Peyer's patch (tissue), 4 donors: ENCODE results near the gene TINCR. TPM values are rescaled to one million over a fixed set of nuclear protein-coding genes. Genes with fewer than 3 reads are reported as not detected.

Experiments
- DNase-seq, 3 donors: peaks; one replicate each; pipeline ENCODE4 v3.0.0-alpha.2; 2017 to 2019
- H3K27ac ChIP-seq, 4 donors: fragments of 200-600 bp; sonication (generic); one replicate each; pipeline ENCODE4 v1.5.1; 2016 to 2019
- H3K27me3 ChIP-seq, 2 donors: fragments of 200-600 bp; sonication (generic); one replicate each; pipeline ENCODE4 v1.5.1; 2019
- H3K36me3 ChIP-seq, 3 donors: fragments of 200-600 bp; sonication (generic); one replicate each; pipeline ENCODE4 v1.5.1; 2016 to 2019
- H3K4me1 ChIP-seq, 4 donors: fragments of 200-600 bp; sonication (generic); one replicate each; pipeline ENCODE4 v1.5.1; 2016 to 2019
- H3K4me3 ChIP-seq, 4 donors: fragments of 200-600 bp; sonication (generic); 1 replicate in 3 of 4; 2 replicates in 1 of 4; pipeline ENCODE4 v1.5.1; 2016 to 2019; ENCODE audit warnings: mild to moderate bottlenecking in 1 of 4
- H3K9me3 ChIP-seq, 4 donors: fragments of 200-600 bp; sonication (generic); one replicate each; pipeline ENCODE4 v1.5.1; 2016 to 2019; ENCODE audit warnings: mild to moderate bottlenecking in 1 of 4
- POLR2A ChIP-seq, 2 donors: fragments of 450-650 bp; IDR thresholded peaks; one replicate each; pipeline ENCODE4 v1.5.1; 2017; ENCODE audit warnings: antibody characterized with exemption in 2 of 2, mild to moderate bottlenecking in 2 of 2, moderate library complexity in 2 of 2
- total RNA-seq, 4 donors: library from RNA; depleted of rRNA; stranded (reverse); fragments of >200 nt; gene quantifications; one replicate each; pipeline ENCODE4 v1.1.0, GENCODE V29; 2016
- TF ChIP-seq, protein P1 (sequence below), 6 experiments: fragments of 450-650 bp in 4 of 6; fragments of 200-600 bp in 2 of 6; sonication (generic) in 1 of 6; IDR thresholded peaks; one replicate each; pipeline ENCODE4 v1.5.1; 2017 to 2019; ENCODE audit warnings: antibody characterized with exemption in 6 of 6, mild to moderate bottlenecking in 3 of 6, moderate library complexity in 1 of 6

TINCR gene
- total RNA-seq, 4 donors from 2014 or later: 0.67 to 2.6 (median 1.2) TPM; not detected in 1

DNA sequence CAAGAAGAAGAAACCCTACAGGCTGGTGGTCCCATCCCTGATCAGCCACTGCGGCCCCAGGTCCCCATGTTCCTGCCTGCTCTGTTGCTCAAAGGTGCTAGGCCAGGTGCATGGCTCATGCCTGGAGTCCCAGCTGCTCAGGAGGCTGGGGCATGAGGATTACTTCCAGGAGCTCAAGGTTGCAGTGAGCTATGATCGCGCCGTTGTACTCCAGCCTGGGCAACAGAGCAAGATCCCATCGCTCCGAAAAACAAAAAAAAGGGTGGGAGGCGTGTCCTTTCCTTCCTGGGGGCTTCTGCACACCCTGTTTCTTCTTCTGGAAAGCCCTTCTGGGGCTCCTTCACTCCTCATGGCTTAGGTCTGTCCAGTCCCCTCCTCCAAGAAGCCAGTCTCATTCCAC lies 11.9 kb upstream of the TINCR start:
- TF ChIP-seq POLR2A (IDR thresholded peaks at IDR 0.05): no peak
- TF ChIP-seq, protein P1, sequence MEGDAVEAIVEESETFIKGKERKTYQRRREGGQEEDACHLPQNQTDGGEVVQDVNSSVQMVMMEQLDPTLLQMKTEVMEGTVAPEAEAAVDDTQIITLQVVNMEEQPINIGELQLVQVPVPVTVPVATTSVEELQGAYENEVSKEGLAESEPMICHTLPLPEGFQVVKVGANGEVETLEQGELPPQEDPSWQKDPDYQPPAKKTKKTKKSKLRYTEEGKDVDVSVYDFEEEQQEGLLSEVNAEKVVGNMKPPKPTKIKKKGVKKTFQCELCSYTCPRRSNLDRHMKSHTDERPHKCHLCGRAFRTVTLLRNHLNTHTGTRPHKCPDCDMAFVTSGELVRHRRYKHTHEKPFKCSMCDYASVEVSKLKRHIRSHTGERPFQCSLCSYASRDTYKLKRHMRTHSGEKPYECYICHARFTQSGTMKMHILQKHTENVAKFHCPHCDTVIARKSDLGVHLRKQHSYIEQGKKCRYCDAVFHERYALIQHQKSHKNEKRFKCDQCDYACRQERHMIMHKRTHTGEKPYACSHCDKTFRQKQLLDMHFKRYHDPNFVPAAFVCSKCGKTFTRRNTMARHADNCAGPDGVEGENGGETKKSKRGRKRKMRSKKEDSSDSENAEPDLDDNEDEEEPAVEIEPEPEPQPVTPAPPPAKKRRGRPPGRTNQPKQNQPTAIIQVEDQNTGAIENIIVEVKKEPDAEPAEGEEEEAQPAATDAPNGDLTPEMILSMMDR (IDR thresholded peaks at IDR 0.05): no peak
- Histone ChIP-seq H3K27ac (no peak overlapping the region), H3K27me3 (no peaks in the 10 kb centered on the region), H3K36me3 (peaks cover 0 to 12% (median 0%) of the 10 kb centered on the region in 3 donors), H3K4me1 (peaks cover 0 to 4% (median 0%) of the 10 kb centered on the region in 4 donors), H3K9me3 (no peaks in the 10 kb centered on the region), H3K4me3 (no peak overlapping the region)
- DNase-seq: no peak

DNA sequence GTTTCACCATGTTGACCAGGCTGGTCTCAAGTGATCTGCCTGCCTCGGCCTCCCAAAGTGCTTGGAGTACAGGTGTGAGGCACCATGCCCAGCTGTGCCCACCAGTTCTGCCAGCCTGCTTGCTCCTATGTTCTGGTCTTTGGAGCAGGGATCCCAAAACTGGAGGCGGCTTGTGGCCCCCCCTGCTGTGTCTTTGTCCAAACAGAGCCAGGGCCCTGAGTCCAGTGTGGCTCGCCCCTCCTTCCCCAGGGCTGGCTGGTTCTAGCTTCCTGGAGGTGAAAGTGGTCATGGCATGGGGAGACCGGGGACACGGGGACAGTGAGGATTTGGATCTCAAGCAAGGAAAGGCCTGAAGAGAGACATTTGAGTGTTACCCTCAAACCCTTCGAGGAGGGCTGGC lies 11.5 kb upstream of the TINCR start:
- Histone ChIP-seq H3K27ac (no peak overlapping the region), H3K36me3 (peaks cover 0 to 10% (median 0%) of the 10 kb centered on the region in 3 donors), H3K4me1 (peaks cover 0 to 4% (median 0%) of the 10 kb centered on the region in 4 donors), H3K4me3 (no peak overlapping the region), H3K27me3 (no peaks in the 10 kb centered on the region), H3K9me3 (no peaks in the 10 kb centered on the region)
- TF ChIP-seq, protein P1 (IDR thresholded peaks at IDR 0.05): no peak
- TF ChIP-seq POLR2A (IDR thresholded peaks at IDR 0.05): no peak
- no peak for DNase-seq

DNA sequence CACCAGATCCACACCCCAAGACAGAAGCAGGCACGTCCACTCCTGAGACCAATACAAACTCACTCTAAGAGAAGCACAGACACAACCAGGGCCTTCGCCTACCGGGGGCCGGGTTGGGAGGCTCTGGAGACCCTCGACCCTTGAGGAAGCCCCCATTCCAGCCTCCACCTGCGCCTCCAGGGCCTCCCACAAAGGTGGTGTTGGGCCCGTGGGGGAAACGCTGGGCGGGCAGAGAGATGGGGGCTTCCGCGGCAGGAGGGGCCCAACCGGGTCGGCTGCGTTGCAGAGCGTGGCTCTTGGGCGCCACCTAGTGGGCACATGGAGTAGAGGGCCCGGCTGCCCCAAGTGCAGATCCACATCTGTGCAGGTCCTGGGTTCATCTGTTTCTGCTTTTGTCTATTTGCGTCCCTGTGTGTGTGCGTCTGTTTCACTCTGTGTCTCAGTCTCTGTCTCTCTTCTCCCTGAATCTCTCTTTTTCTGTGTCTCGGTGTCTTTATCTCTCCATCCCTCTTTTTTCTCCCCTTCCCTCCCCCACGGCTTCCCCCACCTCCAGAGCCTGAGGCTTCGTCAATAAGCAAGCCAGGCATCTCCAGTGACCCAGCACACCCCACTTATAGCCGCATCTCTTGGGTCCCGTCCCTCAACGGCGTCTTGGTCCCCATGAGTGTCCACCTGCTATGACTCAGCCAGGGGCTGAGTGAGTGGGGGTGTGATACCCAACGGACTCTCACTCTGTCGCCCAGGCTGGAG lies 10.5 kb upstream of the TINCR start:
- no peaks in the 10 kb centered on the region for H3K9me3 ChIP-seq
- H3K27me3 ChIP-seq: no peaks in the 10 kb centered on the region
- peak; percentile 38 to 82 (median 81) for DNase-seq
- H3K4me3 ChIP-seq: no peak overlapping the region
- TF ChIP-seq, protein P1 (IDR thresholded peaks at IDR 0.05): peak; percentile 77 to 98 (median 90)
- no peak for TF ChIP-seq POLR2A (IDR thresholded peaks at IDR 0.05)
- H3K27ac ChIP-seq: peak overlapping the region in 1 of 4 donors; percentile 12
- H3K4me1 ChIP-seq: peaks cover 0 to 4% (median 0%) of the 10 kb centered on the region in 4 donors
- H3K36me3 ChIP-seq: peaks cover 0 to 8% (median 0%) of the 10 kb centered on the region in 3 donors

DNA sequence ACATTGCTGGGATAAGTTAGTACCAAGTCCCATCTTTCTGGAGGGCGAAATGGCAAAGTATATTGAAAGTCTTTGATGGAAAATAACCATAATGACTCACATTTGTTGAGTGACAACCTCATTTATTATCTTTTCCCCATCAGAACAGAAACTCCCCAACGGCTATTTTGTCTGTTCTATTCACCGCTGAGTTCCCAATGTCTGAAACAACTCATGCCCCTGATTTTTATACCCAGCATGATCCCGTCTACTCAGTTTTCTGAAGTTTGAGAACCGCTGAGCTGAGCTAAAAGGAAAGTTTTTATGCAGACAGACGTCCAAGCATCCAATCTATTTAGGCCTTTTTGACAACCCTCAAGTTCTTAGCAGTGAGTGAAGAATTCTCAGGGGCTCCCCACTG lies 7.8 kb upstream of the TINCR start:
- Histone ChIP-seq H3K9me3 (no peaks in the 10 kb centered on the region), H3K4me1 (peaks cover 0 to 4% (median 0%) of the 10 kb centered on the region in 4 donors), H3K36me3 (no peaks in the 10 kb centered on the region), H3K27me3 (no peaks in the 10 kb centered on the region), H3K27ac (no peak overlapping the region), H3K4me3 (no peak overlapping the region)
- TF ChIP-seq, protein P1 (IDR thresholded peaks at IDR 0.05): no peak
- no peak for TF ChIP-seq POLR2A (IDR thresholded peaks at IDR 0.05)
- no peak for DNase-seq

DNA sequence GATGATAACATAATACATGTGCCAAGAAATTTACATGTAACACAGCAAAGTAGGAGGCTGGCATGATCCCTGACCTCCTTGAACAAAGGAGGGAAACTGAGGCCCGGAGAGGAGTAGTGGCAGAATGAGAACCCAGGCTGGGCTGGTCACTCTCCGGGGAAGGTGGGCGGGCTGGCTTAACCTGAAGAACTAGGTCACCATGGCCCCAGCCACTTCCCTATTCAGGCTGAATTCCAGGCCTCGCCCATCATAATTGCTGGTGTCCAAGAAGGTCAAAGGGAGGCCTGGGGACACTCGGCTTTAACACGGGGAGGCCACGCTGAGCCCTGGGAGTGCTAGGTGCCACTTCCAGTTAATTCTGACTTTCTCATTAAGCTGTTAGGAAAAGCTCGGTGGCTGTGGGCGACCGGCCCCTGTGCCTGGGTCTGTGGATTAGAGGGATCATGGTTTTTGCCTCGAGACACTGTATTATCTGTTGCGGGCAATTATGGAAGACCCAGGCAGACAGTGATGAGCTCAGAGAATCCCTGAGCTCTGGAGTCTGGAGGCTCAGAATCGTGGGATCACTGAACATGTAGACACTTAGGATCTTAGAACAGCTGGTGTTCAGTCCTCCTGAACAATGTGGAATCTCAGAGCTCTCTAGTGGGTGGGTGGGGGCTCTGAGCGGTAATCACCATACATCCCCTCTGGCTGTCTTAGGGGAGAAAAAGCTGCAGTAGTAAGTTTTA lies 5.0 kb upstream of the TINCR start:
- Histone ChIP-seq H3K36me3 (no peaks in the 10 kb centered on the region), H3K4me3 (no peak overlapping the region), H3K9me3 (no peaks in the 10 kb centered on the region), H3K27me3 (no peaks in the 10 kb centered on the region), H3K4me1 (no peaks in the 10 kb centered on the region), H3K27ac (no peak overlapping the region)
- DNase-seq: peak in 1 of 3 donors; percentile 70
- TF ChIP-seq, protein P1 (IDR thresholded peaks at IDR 0.05): no peak
- no peak for TF ChIP-seq POLR2A (IDR thresholded peaks at IDR 0.05)
